ENCODE measurements around the gene RAPGEF2.
A peak's percentile ranks its signal among the peaks of the same experiment; 100 is the strongest.
"Not testable (repeated sequence)": the region's sequence is repeated elsewhere in the genome, so short reads cannot be mapped to it uniquely, and the experiment has no call there.

The RAPGEF2 gene

DNA sequence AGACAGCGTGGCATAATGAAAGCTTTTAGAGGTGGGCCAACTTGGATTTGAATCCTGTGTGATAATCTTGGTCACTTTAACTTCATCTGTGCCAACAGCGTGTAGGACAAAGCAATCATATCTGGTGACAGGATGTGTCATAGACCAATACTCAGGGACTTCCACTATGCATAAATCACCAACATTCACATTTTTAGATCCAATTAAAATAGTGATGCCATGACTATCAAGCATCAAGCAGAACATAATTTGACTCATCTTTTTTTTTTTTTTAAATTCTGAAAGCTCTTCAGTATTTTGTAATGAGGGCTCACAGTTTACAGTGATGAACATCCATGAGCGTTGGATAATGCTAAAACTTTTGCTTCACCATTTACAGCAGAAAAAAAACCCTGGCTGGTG is 27.3 kb upstream of the RAPGEF2 start:
- no peaks in the 10 kb centered on the region for H3K79me2 ChIP-seq (ENCODE audit: insufficient read depth, low read length)
- H3K9me2 ChIP-seq (replicated peaks; ENCODE audit: insufficient read depth, low read length) = no peaks in the 10 kb centered on the region
- H3K4me2 ChIP-seq (ENCODE audit: low read depth, low read length, poor library complexity, severe bottlenecking) = no peak overlapping the region
- no peak overlapping the region for H3K27ac ChIP-seq (ENCODE audit: low read depth, low read length)
- no peaks in the 10 kb centered on the region for H3K9me3 ChIP-seq (ENCODE audit: insufficient read depth, low read length)
- H2AFZ ChIP-seq (ENCODE audit: low read depth, low read length, severe bottlenecking) = no peak overlapping the region
- H3K27me3 ChIP-seq (ENCODE audit: low read length) = no peaks in the 10 kb centered on the region
- H3K36me3 ChIP-seq (ENCODE audit: low read length) = no peaks in the 10 kb centered on the region
- no peaks in the 10 kb centered on the region for H3F3A ChIP-seq (ENCODE audit: insufficient read depth)
- TF ChIP-seq, protein P1, sequence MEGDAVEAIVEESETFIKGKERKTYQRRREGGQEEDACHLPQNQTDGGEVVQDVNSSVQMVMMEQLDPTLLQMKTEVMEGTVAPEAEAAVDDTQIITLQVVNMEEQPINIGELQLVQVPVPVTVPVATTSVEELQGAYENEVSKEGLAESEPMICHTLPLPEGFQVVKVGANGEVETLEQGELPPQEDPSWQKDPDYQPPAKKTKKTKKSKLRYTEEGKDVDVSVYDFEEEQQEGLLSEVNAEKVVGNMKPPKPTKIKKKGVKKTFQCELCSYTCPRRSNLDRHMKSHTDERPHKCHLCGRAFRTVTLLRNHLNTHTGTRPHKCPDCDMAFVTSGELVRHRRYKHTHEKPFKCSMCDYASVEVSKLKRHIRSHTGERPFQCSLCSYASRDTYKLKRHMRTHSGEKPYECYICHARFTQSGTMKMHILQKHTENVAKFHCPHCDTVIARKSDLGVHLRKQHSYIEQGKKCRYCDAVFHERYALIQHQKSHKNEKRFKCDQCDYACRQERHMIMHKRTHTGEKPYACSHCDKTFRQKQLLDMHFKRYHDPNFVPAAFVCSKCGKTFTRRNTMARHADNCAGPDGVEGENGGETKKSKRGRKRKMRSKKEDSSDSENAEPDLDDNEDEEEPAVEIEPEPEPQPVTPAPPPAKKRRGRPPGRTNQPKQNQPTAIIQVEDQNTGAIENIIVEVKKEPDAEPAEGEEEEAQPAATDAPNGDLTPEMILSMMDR (IDR thresholded peaks at IDR 0.05; ENCODE audit: insufficient read depth, low read length, poor library complexity, severe bottlenecking) = no peak
- no peak for TF ChIP-seq EZH2phosphoT487 (conservative IDR thresholded peaks at IDR 0.05; ENCODE audit: low read length)
- no peak overlapping the region for H3K9ac ChIP-seq (ENCODE audit: low read length)
- no peak overlapping the region for H3K4me3 ChIP-seq (ENCODE audit: insufficient read depth, low read length, poor library complexity, severe bottlenecking)
- no peaks in the 10 kb centered on the region for H4K20me1 ChIP-seq (ENCODE audit: low read depth, low read length)

DNA sequence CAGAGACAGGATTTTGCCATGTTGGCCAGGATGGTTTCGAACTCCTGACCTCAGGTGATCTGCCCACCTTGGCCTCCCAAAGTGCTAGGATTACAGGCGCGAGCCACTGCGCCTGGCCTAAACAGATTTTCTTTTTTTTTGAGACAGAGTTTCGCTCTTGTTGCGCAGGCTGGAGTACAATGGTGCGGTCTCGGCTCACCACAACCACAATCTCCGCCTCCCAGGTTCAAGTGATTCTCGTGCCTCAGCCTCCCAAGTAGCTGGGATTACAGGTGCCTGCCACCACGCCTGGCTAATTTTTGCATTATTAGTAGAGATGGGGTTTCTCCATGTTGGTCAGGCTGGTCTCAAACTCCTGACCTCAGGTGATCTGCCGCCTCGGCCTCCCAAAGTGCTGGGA is 25.9 kb upstream of the RAPGEF2 start:
- not testable (repeated sequence) for H3K9me3 ChIP-seq (ENCODE audit: insufficient read depth, low read length); H4K20me1 ChIP-seq (ENCODE audit: low read depth, low read length); H3K4me3 ChIP-seq (ENCODE audit: insufficient read depth, low read length, poor library complexity, severe bottlenecking); H3K36me3 ChIP-seq (ENCODE audit: low read length); H3K27ac ChIP-seq (ENCODE audit: low read depth, low read length); H3F3A ChIP-seq (ENCODE audit: insufficient read depth); H2AFZ ChIP-seq (ENCODE audit: low read depth, low read length, severe bottlenecking); H3K79me2 ChIP-seq (ENCODE audit: insufficient read depth, low read length); H3K4me2 ChIP-seq (ENCODE audit: low read depth, low read length, poor library complexity, severe bottlenecking); H3K27me3 ChIP-seq (ENCODE audit: low read length); H3K9ac ChIP-seq (ENCODE audit: low read length); H3K9me2 ChIP-seq (replicated peaks; ENCODE audit: insufficient read depth, low read length)

DNA sequence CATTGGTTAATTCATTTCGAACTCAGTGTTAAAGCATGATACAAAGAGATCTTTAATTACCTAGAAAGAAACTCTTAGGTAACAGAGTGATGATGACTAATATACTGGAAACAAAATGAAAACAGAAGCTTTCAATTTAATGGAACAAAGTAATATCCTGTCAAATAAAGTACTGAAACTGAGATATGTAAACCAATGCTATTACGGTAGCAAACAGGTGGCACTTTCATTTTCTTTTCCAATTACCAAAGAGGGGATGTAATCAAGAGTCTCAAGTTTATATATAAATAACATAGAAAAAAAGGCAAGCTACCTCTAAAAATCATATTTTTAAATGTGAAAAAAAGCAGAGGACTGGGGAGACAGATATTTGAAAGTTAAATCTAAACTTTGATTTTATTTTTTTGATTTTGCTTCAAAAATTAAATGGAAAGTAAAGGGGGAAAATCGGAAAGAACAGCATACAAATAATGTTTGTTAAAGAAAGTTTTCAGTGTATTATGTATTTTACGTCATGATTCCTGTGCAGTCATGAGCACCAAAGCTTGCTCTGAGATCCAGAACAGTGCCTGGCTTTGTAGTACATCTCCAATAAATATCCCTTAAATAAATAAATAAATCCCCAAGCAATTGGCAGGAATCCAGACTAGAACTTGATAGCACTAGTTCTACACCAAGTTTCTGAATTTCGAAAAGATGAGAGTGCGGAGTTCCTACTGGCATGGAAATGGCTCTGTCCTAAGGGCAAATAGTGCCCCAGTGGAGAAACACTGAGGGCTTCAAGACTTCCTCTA is 25.0 kb upstream of the RAPGEF2 start:
- Histone ChIP-seq H3K4me3 (ENCODE audit: insufficient read depth, low read length, poor library complexity, severe bottlenecking) (no peak overlapping the region), H3K79me2 (ENCODE audit: insufficient read depth, low read length) (no peaks in the 10 kb centered on the region), H3K9me2 (replicated peaks; ENCODE audit: insufficient read depth, low read length) (no peaks in the 10 kb centered on the region), H3K27me3 (ENCODE audit: low read length) (no peaks in the 10 kb centered on the region), H2AFZ (ENCODE audit: low read depth, low read length, severe bottlenecking) (no peak overlapping the region), H3K27ac (ENCODE audit: low read depth, low read length) (no peak overlapping the region), H3K36me3 (ENCODE audit: low read length) (no peaks in the 10 kb centered on the region), H3F3A (ENCODE audit: insufficient read depth) (no peaks in the 10 kb centered on the region), H3K4me2 (ENCODE audit: low read depth, low read length, poor library complexity, severe bottlenecking) (peak overlapping the region; percentile 42), H3K9ac (ENCODE audit: low read length) (no peak overlapping the region), H3K9me3 (ENCODE audit: insufficient read depth, low read length) (no peaks in the 10 kb centered on the region), H4K20me1 (ENCODE audit: low read depth, low read length) (no peaks in the 10 kb centered on the region)
- TF ChIP-seq, protein P1 (IDR thresholded peaks at IDR 0.05; ENCODE audit: insufficient read depth, low read length, poor library complexity, severe bottlenecking) = no peak
- no peak for TF ChIP-seq EZH2phosphoT487 (conservative IDR thresholded peaks at IDR 0.05; ENCODE audit: low read length)

DNA sequence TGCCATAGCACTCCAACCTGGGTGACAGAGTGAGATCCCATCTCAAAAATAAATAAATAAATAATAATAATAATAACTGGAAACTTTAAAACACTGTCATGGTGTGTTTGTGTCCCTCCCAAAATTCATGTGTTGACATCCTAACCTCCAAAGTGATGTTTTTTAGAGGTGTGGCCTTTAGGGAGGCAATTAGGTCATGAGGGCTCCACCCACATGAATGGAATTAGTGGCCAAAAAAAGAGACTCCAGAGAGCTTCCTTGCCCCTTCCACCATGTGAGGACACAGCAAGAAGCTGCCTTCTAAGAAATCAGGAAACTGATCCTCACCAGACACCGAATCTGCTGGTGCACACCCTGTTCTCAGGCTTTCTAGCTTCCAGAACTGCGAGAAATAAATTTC is 23.8 kb upstream of the RAPGEF2 start:
- no peak overlapping the region for H3K9ac ChIP-seq (ENCODE audit: low read length)
- TF ChIP-seq, protein P1 (IDR thresholded peaks at IDR 0.05; ENCODE audit: insufficient read depth, low read length, poor library complexity, severe bottlenecking) = no peak
- TF ChIP-seq EZH2phosphoT487 (conservative IDR thresholded peaks at IDR 0.05; ENCODE audit: low read length) = no peak
- no peak overlapping the region for H2AFZ ChIP-seq (ENCODE audit: low read depth, low read length, severe bottlenecking)
- no peaks in the 10 kb centered on the region for H3K79me2 ChIP-seq (ENCODE audit: insufficient read depth, low read length)
- no peaks in the 10 kb centered on the region for H3K9me3 ChIP-seq (ENCODE audit: insufficient read depth, low read length)
- no peaks in the 10 kb centered on the region for H3F3A ChIP-seq (ENCODE audit: insufficient read depth)
- H3K27ac ChIP-seq (ENCODE audit: low read depth, low read length) = no peak overlapping the region
- no peak overlapping the region for H3K4me3 ChIP-seq (ENCODE audit: insufficient read depth, low read length, poor library complexity, severe bottlenecking)
- no peaks in the 10 kb centered on the region for H3K9me2 ChIP-seq (replicated peaks; ENCODE audit: insufficient read depth, low read length)
- H3K27me3 ChIP-seq (ENCODE audit: low read length) = no peaks in the 10 kb centered on the region
- no peaks in the 10 kb centered on the region for H3K36me3 ChIP-seq (ENCODE audit: low read length)
- no peak overlapping the region for H3K4me2 ChIP-seq (ENCODE audit: low read depth, low read length, poor library complexity, severe bottlenecking)
- H4K20me1 ChIP-seq (ENCODE audit: low read depth, low read length) = no peaks in the 10 kb centered on the region
